H9 (cell line): Measurements from ENCODE around the gene TARS2. TPM values are rescaled to one million over a fixed set of nuclear protein-coding genes. Genes with fewer than 3 reads are reported as not detected.
A peak's percentile ranks its signal among the peaks of the same experiment; 100 is the strongest.

Experiments
- DNase-seq: peaks from one replicate; pipeline ENCODE4 v3.0.0-alpha.2; 2017
- H2AFZ ChIP-seq: one replicate; pipeline ENCODE4 v1.6.1; 2013; ENCODE audit warnings: mild to moderate bottlenecking, low read length, control low read depth, moderate library complexity
- H2AK5ac ChIP-seq: 2 replicates; pipeline ENCODE4 v1.6.1; 2013; ENCODE audit warnings: low read length, control low read depth, mixed read lengths; ENCODE audit not compliant: insufficient read length
- H2BK120ac ChIP-seq: one replicate; pipeline ENCODE4 v1.6.1; 2013; ENCODE audit warnings: low read depth, mild to moderate bottlenecking, low read length, control low read depth, inconsistent platforms; ENCODE audit not compliant: poor library complexity, severe bottlenecking
- H2BK12ac ChIP-seq: 2 replicates; pipeline ENCODE4 v1.6.1; 2013; ENCODE audit warnings: low read length, control low read depth, mixed read lengths, low read depth; ENCODE audit not compliant: insufficient read length
- H2BK15ac ChIP-seq: 2 replicates; pipeline ENCODE4 v1.6.1; 2013; ENCODE audit warnings: low read depth, low read length, control low read depth
- H2BK20ac ChIP-seq: one replicate; pipeline ENCODE4 v1.6.1; 2013; ENCODE audit warnings: low read depth, mild to moderate bottlenecking, low read length, control low read depth, inconsistent platforms; ENCODE audit not compliant: poor library complexity, severe bottlenecking
- H2BK5ac ChIP-seq: 2 replicates; pipeline ENCODE4 v1.6.1; 2013; ENCODE audit warnings: low read length, control low read depth, mixed read lengths; ENCODE audit not compliant: insufficient read length
- H3K14ac ChIP-seq: 2 replicates; pipeline ENCODE4 v1.6.1; 2013; ENCODE audit warnings: low read length, control low read depth; ENCODE audit not compliant: insufficient read depth
- H3K18ac ChIP-seq: 2 replicates; pipeline ENCODE4 v1.6.1; 2013; ENCODE audit warnings: low read depth, mild to moderate bottlenecking, mixed read lengths, low read length, control low read depth; ENCODE audit not compliant: insufficient read length
- H3K23ac ChIP-seq: 2 replicates; pipeline ENCODE4 v1.6.1; 2013; ENCODE audit warnings: low read length, control low read depth, mixed read lengths, low read depth; ENCODE audit not compliant: insufficient read length
- H3K23me2 ChIP-seq: 2 replicates; pipeline ENCODE4 v1.6.1; 2013; ENCODE audit warnings: low read depth, mild to moderate bottlenecking, mixed read lengths, low read length, control low read depth; ENCODE audit not compliant: insufficient read length, poor library complexity, severe bottlenecking
- H3K27ac ChIP-seq: 2 replicates; pipeline ENCODE4 v1.5.1; 2013; ENCODE audit warnings: low read length, control low read depth, mixed read lengths, low read depth; ENCODE audit not compliant: insufficient read length
- H3K27me3 ChIP-seq: 2 replicates; pipeline ENCODE4 v1.6.1; 2013; ENCODE audit warnings: low read length, control low read depth, inconsistent platforms; ENCODE audit not compliant: insufficient read depth
- H3K4ac ChIP-seq: 2 replicates; pipeline ENCODE4 v1.6.1; 2013; ENCODE audit warnings: low read depth, mild to moderate bottlenecking, control low read depth, inconsistent platforms, low read length, moderate library complexity
- H3K4me1 ChIP-seq: 2 replicates; pipeline ENCODE4 v1.6.1; 2013; ENCODE audit warnings: low read length, control low read depth, inconsistent platforms; ENCODE audit not compliant: insufficient read depth
- H3K4me2 ChIP-seq: 2 replicates; pipeline ENCODE4 v1.6.1; 2013; ENCODE audit warnings: low read length, control low read depth, mixed read lengths; ENCODE audit not compliant: insufficient read length, insufficient read depth
- H3K56ac ChIP-seq: 2 replicates; pipeline ENCODE4 v1.6.1; 2013; ENCODE audit warnings: low read depth, mild to moderate bottlenecking, mixed read lengths, low read length, control low read depth; ENCODE audit not compliant: insufficient read length
- H3K79me1 ChIP-seq: 2 replicates; pipeline ENCODE4 v1.6.1; 2013; ENCODE audit warnings: low read depth, mild to moderate bottlenecking, moderate library complexity, low read length, control low read depth, inconsistent platforms; ENCODE audit not compliant: insufficient read depth, poor library complexity, severe bottlenecking
- H3K79me2 ChIP-seq: 2 replicates; pipeline ENCODE4 v1.6.1; 2013; ENCODE audit warnings: low read length, control low read depth, inconsistent platforms; ENCODE audit not compliant: insufficient read depth
- H3K9ac ChIP-seq: 2 replicates; pipeline ENCODE4 v1.6.1; 2013; ENCODE audit warnings: low read length, control low read depth, mixed read lengths; ENCODE audit not compliant: insufficient read length; ENCODE audit errors: extremely low read depth
- H3K9me3 ChIP-seq: one replicate; pipeline ENCODE4 v1.6.1; 2013; ENCODE audit warnings: low read depth, low read length, inconsistent platforms; ENCODE audit not compliant: control insufficient read depth
- H3T11ph ChIP-seq: one replicate; pipeline ENCODE4 v1.6.1; 2013; ENCODE audit warnings: mild to moderate bottlenecking, low read length, control low read depth, inconsistent platforms
- H4K20me1 ChIP-seq: one replicate; pipeline ENCODE4 v1.6.1; 2013; ENCODE audit not compliant: control insufficient read depth, insufficient read length, insufficient read depth
- H4K5ac ChIP-seq: 2 replicates; pipeline ENCODE4 v1.6.1; 2013; ENCODE audit warnings: low read depth, mild to moderate bottlenecking, mixed read lengths, low read length, control low read depth; ENCODE audit not compliant: insufficient read length
- H4K8ac ChIP-seq: replicated peaks from 2 replicates; pipeline ENCODE4 v1.6.1; 2013; ENCODE audit warnings: low read length, control low read depth, mixed read lengths, low read depth; ENCODE audit not compliant: insufficient read length
- H4K91ac ChIP-seq: 2 replicates; pipeline ENCODE4 v1.6.1; 2013; ENCODE audit warnings: low read depth, mild to moderate bottlenecking, moderate library complexity, mixed read lengths, low read length, control low read depth; ENCODE audit not compliant: insufficient read length
- H3K27ac Mint-ChIP-seq, 3 experiments: 2 replicates in 2 of 3; 3 replicates in 1 of 3; pipeline ENCODE4 v1.8.0; 2020 to 2021; ENCODE audit warnings: mixed read lengths in 3 of 3, mild to moderate bottlenecking in 1 of 3, moderate library complexity in 1 of 3
- H3K27me3 Mint-ChIP-seq: 2 replicates; pipeline ENCODE4 v1.8.0; 2021; ENCODE audit warnings: low read depth, mild to moderate bottlenecking, moderate library complexity, mixed read lengths
- H3K36me3 Mint-ChIP-seq, 3 experiments: 2 replicates in 2 of 3; 3 replicates in 1 of 3; pipeline ENCODE4 v1.8.0; 2020 to 2021; ENCODE audit warnings: low read depth in 3 of 3, mixed read lengths in 3 of 3; ENCODE audit not compliant: insufficient read depth in 1 of 3
- H3K4me1 Mint-ChIP-seq, 2 experiments: 2 replicates each; pipeline ENCODE4 v1.8.0; 2020; ENCODE audit warnings: mixed read lengths in 2 of 2
- H3K4me3 Mint-ChIP-seq, 2 experiments: 2 replicates in 1 of 2; 3 replicates in 1 of 2; pipeline ENCODE4 v1.8.0; 2020 to 2021; ENCODE audit warnings: mild to moderate bottlenecking in 2 of 2, mixed read lengths in 2 of 2, moderate library complexity in 1 of 2
- H3K9me3 Mint-ChIP-seq, 2 experiments: 2 replicates in 1 of 2; 3 replicates in 1 of 2; pipeline ENCODE4 v1.8.0; 2020; ENCODE audit warnings: mild to moderate bottlenecking in 2 of 2, mixed read lengths in 2 of 2, moderate library complexity in 1 of 2
- CTCF ChIP-seq: fragments of 200-600 bp; sonication (generic); conservative IDR thresholded peaks from 3 replicates; pipeline ENCODE4 v1.8.0; 2021; ENCODE audit warnings: antibody characterized with exemption, mild to moderate bottlenecking
- WGBS: extraction: QIAGEN DNeasy Blood & Tissue Kit; methylation state at CpG from one replicate; pipeline ENCODE4 v1.1.7; 2013; ENCODE audit warnings: missing lambda C conversion rate, low lambda C conversion rate, mixed read lengths; ENCODE audit not compliant: insufficient read length; ENCODE audit errors: extremely low coverage; 5-methylcytosine and 5-hydroxymethylcytosine counted together
- total RNA-seq: library from RNA; stranded (reverse); gene quantifications from 2 replicates; pipeline ENCODE4 v1.2.1, GENCODE V29; 2021

Gene TARS2
- total RNA-seq, 1 experiment from 2014 or later, result 36.5 TPM

- WGBS, result no CpG with 5 or more reads among the region's 13 CpGs
- Histone ChIP-seq H3K18ac (no peak overlapping the region), H3K79me2 (no peaks in the 10 kb centered on the region), H3K23ac (no peak overlapping the region), H3K23me2 (peaks cover 2% of the 10 kb centered on the region), H4K20me1 (no peaks in the 10 kb centered on the region), H3K79me1 (no peaks in the 10 kb centered on the region), H3T11ph (no peak overlapping the region), H3K27ac (no peak overlapping the region), H3K56ac (no peak overlapping the region), H3K27me3 (peaks cover 3% of the 10 kb centered on the region; the same call in 1 of the 2 replicates), H4K8ac (peak overlapping the region; percentile 90), H3K4ac (no peak overlapping the region), H2BK12ac (no peak overlapping the region), H2AK5ac (no peak overlapping the region), H4K5ac (no peak overlapping the region), H3K9me3 (no peaks in the 10 kb centered on the region), H2BK15ac (no peak overlapping the region), H3K4me2 (no peak overlapping the region), H2AFZ (no peak overlapping the region), H2BK20ac (no peak overlapping the region), H4K91ac (no peak overlapping the region), H3K4me1 (no peaks in the 10 kb centered on the region; the same call in 1 of the 2 replicates), H3K9ac (peak overlapping the region; percentile 26), H2BK5ac (no peak overlapping the region), H2BK120ac (no peak overlapping the region), H3K14ac (no peak overlapping the region)
- no peak for TF ChIP-seq CTCF
- peak overlapping the region in 1 of 3 experiments; percentile 10; a peak in 1 of 7 replicates for H3K27ac Mint-ChIP-seq
- no peaks in the 10 kb centered on the region for H3K9me3 Mint-ChIP-seq
- H3K4me1 Mint-ChIP-seq, result peaks cover 3 to 5% of the 10 kb centered on the region in 2 experiments; a peak in 3 of 4 replicates
- H3K4me3 Mint-ChIP-seq, result no peak overlapping the region
- H3K36me3 Mint-ChIP-seq, result peaks cover 0 to 2% (median 0%) of the 10 kb centered on the region in 3 experiments; a peak in 2 of 7 replicates
- no peak for DNase-seq
- peaks cover 20% of the 10 kb centered on the region for H3K27me3 Mint-ChIP-seq
Observed at GRCh38 chr1:150543500-150544143, 56.4 kb downstream of the TARS2 start.
